Measurements from ENCODE around the gene CCDC157.

DNA sequence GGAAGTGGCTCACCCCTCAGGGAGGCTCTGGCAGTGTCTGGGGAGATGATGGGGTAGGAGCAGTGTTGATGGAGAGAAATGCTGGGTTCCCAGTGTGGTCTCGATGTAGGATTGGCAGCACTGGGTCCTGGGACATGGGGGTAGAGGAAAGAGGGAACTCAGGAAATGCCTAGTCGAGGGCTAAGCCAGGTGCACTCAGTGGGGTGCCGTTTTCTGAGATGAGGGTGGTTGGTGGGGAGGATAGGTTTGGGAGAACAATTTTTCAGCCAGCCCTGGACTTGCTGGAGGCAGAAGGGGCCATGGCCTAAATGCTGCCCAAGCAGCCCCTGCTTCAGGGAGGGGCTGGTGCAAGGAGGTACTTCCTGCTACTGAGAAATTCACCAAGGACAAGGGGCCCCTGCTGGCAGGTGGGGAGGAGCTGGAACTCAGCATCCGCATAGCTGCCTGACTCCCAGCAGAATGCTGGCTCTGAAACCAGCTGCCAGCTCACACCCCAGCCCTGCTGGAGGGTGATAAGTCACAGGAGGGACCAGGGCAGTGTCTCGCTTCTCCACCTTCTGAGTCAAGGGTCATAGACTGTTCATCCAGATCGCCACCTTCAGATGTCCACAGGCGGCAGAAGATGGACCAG is 6.0 kb downstream of the CCDC157 start:
- TF ChIP-seq, protein P1, sequence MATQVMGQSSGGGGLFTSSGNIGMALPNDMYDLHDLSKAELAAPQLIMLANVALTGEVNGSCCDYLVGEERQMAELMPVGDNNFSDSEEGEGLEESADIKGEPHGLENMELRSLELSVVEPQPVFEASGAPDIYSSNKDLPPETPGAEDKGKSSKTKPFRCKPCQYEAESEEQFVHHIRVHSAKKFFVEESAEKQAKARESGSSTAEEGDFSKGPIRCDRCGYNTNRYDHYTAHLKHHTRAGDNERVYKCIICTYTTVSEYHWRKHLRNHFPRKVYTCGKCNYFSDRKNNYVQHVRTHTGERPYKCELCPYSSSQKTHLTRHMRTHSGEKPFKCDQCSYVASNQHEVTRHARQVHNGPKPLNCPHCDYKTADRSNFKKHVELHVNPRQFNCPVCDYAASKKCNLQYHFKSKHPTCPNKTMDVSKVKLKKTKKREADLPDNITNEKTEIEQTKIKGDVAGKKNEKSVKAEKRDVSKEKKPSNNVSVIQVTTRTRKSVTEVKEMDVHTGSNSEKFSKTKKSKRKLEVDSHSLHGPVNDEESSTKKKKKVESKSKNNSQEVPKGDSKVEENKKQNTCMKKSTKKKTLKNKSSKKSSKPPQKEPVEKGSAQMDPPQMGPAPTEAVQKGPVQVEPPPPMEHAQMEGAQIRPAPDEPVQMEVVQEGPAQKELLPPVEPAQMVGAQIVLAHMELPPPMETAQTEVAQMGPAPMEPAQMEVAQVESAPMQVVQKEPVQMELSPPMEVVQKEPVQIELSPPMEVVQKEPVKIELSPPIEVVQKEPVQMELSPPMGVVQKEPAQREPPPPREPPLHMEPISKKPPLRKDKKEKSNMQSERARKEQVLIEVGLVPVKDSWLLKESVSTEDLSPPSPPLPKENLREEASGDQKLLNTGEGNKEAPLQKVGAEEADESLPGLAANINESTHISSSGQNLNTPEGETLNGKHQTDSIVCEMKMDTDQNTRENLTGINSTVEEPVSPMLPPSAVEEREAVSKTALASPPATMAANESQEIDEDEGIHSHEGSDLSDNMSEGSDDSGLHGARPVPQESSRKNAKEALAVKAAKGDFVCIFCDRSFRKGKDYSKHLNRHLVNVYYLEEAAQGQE (IDR thresholded peaks at IDR 0.05; ENCODE audit: low read depth), result no peak
- no peak for TF ChIP-seq TCF12 (IDR thresholded peaks at IDR 0.05; ENCODE audit: low read depth)
- TF ChIP-seq RAD21 (IDR thresholded peaks at IDR 0.05; ENCODE audit: low read depth), result no peak
- TF ChIP-seq ZBTB7A (IDR thresholded peaks at IDR 0.05; ENCODE audit: low read depth), result no peak
- TF ChIP-seq FOXM1 (IDR thresholded peaks at IDR 0.05; ENCODE audit: borderline replicate concordance, low read depth), result no peak
- TF ChIP-seq, protein P2, sequence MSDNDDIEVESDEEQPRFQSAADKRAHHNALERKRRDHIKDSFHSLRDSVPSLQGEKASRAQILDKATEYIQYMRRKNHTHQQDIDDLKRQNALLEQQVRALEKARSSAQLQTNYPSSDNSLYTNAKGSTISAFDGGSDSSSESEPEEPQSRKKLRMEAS (IDR thresholded peaks at IDR 0.05), result no peak
- TF ChIP-seq TAF1 (IDR thresholded peaks at IDR 0.05; ENCODE audit: low read depth), result no peak
- no peak for TF ChIP-seq YY1 (IDR thresholded peaks at IDR 0.05; ENCODE audit: low read depth)
- TF ChIP-seq NFIC (IDR thresholded peaks at IDR 0.05), result no peak
- TF ChIP-seq CREB1 (IDR thresholded peaks at IDR 0.05; ENCODE audit: low read depth), result no peak
- no peak for TF ChIP-seq CEBPB (IDR thresholded peaks at IDR 0.05)
- no peak for TF ChIP-seq EP300 (IDR thresholded peaks at IDR 0.05; ENCODE audit: borderline replicate concordance)
- TF ChIP-seq TEAD4 (IDR thresholded peaks at IDR 0.05), result no peak
